ENCODE data around the gene RUBCN. TPM values are rescaled to one million over a fixed set of nuclear protein-coding genes. Genes with fewer than 3 reads are reported as not detected.
"Not testable (repeated sequence)": the region's sequence is repeated elsewhere in the genome, so short reads cannot be mapped to it uniquely, and the experiment has no call there.

The RUBCN gene
- total RNA-seq, 1 donor from 2014 or later, result 47.9 TPM

- DNase-seq (ENCODE audit: low spot score) (no peak), ATAC-seq (no peak)
- intact Hi-C loops (cut with DNase I), result no loop called here
These were observed 36.6 kb downstream of the RUBCN start for GRCh38 chr3:197700095-197700494.

- DNase-seq (ENCODE audit: low spot score) (no peak), ATAC-seq (no peak)
These were observed 39.3 kb downstream of the RUBCN start for GRCh38 chr3:197697355-197697754.

GRCh38 chr3:197694251-197694650, 42.5 kb downstream of the RUBCN start:
- intact Hi-C loops (cut with DNase I), result no loop called here
- DNase-seq (ENCODE audit: low spot score) (no peak), ATAC-seq (no peak)

More at GRCh38 chr3:197697355-197697754, 39.3 kb downstream of the RUBCN start:
- intact Hi-C loops (cut with DNase I), result no loop called here

GRCh38 chr3:197692641-197693040, 44.1 kb downstream of the RUBCN start:
- ATAC-seq (peak; percentile 22), DNase-seq (ENCODE audit: low spot score) (no peak)
- intact Hi-C loops (cut with DNase I), result no loop called here

- DNase-seq (ENCODE audit: low spot score), result no peak
- no peak for ATAC-seq
- intact Hi-C loops (cut with DNase I), result no loop called here
These were observed 46.0 kb downstream of the RUBCN start for GRCh38 chr3:197690754-197691153.

GRCh38 chr3:197687570-197687969, 49.1 kb downstream of the RUBCN start:
- no peak for DNase-seq (ENCODE audit: low spot score)
- intact Hi-C loops (cut with DNase I), result no loop called here
- ATAC-seq, result no peak

- intact Hi-C loops (cut with DNase I), result no loop called here
- DNase-seq (ENCODE audit: low spot score) (no peak), ATAC-seq (no peak)
These were observed 49.8 kb downstream of the RUBCN start for GRCh38 chr3:197686899-197687298.

- DNase-seq (ENCODE audit: low spot score) (no peak), ATAC-seq (no peak)
- intact Hi-C loops (cut with DNase I), result no loop called here
These were observed 51.2 kb downstream of the RUBCN start for GRCh38 chr3:197685546-197685945.

- no peak for ATAC-seq
- intact Hi-C loops (cut with DNase I), result no loop called here
- no peak for DNase-seq (ENCODE audit: low spot score)
These were observed 53.5 kb downstream of the RUBCN start for GRCh38 chr3:197683191-197683590.

- no peak for ATAC-seq
- no peak for DNase-seq (ENCODE audit: low spot score)
- intact Hi-C loops (cut with DNase I), result no loop called here
These were observed 54.0 kb downstream of the RUBCN start for GRCh38 chr3:197682713-197683112.

- ATAC-seq, result no peak
- no peak for DNase-seq (ENCODE audit: low spot score)
- intact Hi-C loops (cut with DNase I), result no loop called here
These were observed 55.7 kb downstream of the RUBCN start for GRCh38 chr3:197680955-197681521.

GRCh38 chr3:197675951-197676350, 60.8 kb downstream of the RUBCN start:
- intact Hi-C loops (cut with DNase I), result no loop called here
- ATAC-seq, result no peak

GRCh38 chr3:197675563-197675860, 61.2 kb downstream of the RUBCN start:
- intact Hi-C loops (cut with DNase I), result no loop called here
- no peak for ATAC-seq
- DNase-seq (ENCODE audit: low spot score), result no peak

More at GRCh38 chr3:197675951-197676350, 60.8 kb downstream of the RUBCN start:
- DNase-seq (ENCODE audit: low spot score), result no peak

GRCh38 chr3:197674741-197675562, 61.8 kb downstream of the RUBCN start:
- ATAC-seq, result peak; percentile 33
- no peak for DNase-seq (ENCODE audit: low spot score)
- intact Hi-C loops (cut with DNase I), result no loop called here

GRCh38 chr3:197673170-197673569, 63.5 kb downstream of the RUBCN start:
- ATAC-seq (no peak), DNase-seq (ENCODE audit: low spot score) (no peak)
- intact Hi-C loops (cut with DNase I), result no loop called here

- ATAC-seq, result no peak
- no peak for DNase-seq (ENCODE audit: low spot score)
- intact Hi-C loops (cut with DNase I), result no loop called here
These were observed 66.3 kb downstream of the RUBCN start for GRCh38 chr3:197670361-197670760.

- ATAC-seq (no peak), DNase-seq (ENCODE audit: low spot score) (no peak)
- intact Hi-C loops (cut with DNase I), result no loop called here
These were observed 68.7 kb downstream of the RUBCN start for GRCh38 chr3:197667968-197668367.

GRCh38 chr3:197667293-197667692, 69.4 kb downstream of the RUBCN start:
- ATAC-seq; DNase-seq (ENCODE audit: low spot score); intact Hi-C loops (cut with DNase I): not testable (repeated sequence)

- peak; percentile 13 for ATAC-seq
- DNase-seq (ENCODE audit: low spot score); intact Hi-C loops (cut with DNase I): not testable (repeated sequence)
These were observed 70.4 kb downstream of the RUBCN start for GRCh38 chr3:197666221-197666842.

GRCh38 chr3:197665549-197665948, 71.2 kb downstream of the RUBCN start:
- DNase-seq (ENCODE audit: low spot score); intact Hi-C loops (cut with DNase I): not testable (repeated sequence)
- peak; percentile 23 for ATAC-seq

All from sciatic nerve (tissue), 2 donors.